NOMO-1 treated with DMSO at 0.1 percent for 48 hours (cell line): ENCODE measurements around the gene S100A2.
"Not testable (repeated sequence)": the region's sequence is repeated elsewhere in the genome, so short reads cannot be mapped to it uniquely, and the experiment has no call there.

Experiments
- DNase-seq: peaks from one replicate; lab custom pipeline; 2025; ENCODE audit not compliant: unreplicated experiment; lab: John Stamatoyannopoulos, UW

S100A2 gene

GRCh38 chr1:153534226-153534924, 31.3 kb downstream of the S100A2 start:
- no peak for DNase-seq

- no peak for DNase-seq
Observed at GRCh38 chr1:153533689-153534201, 31.9 kb downstream of the S100A2 start.

GRCh38 chr1:153532769-153533599, 32.7 kb downstream of the S100A2 start:
- DNase-seq, result peak; percentile 78

GRCh38 chr1:153532181-153532580, 33.5 kb downstream of the S100A2 start:
- DNase-seq, result peak; percentile 27

- no peak for DNase-seq
Observed at GRCh38 chr1:153531638-153532037, 34.0 kb downstream of the S100A2 start.

- no peak for DNase-seq
Observed at GRCh38 chr1:153527683-153528040, 38.0 kb downstream of the S100A2 start.

GRCh38 chr1:153527023-153527682, 38.5 kb downstream of the S100A2 start:
- no peak for DNase-seq

GRCh38 chr1:153526132-153526543, 39.5 kb downstream of the S100A2 start:
- no peak for DNase-seq

- no peak for DNase-seq
Observed at GRCh38 chr1:153525088-153525728, 40.4 kb downstream of the S100A2 start.

GRCh38 chr1:153522353-153523048, 43.1 kb downstream of the S100A2 start:
- not testable (repeated sequence) for DNase-seq

- DNase-seq, result not testable (repeated sequence)
Observed at GRCh38 chr1:153521808-153522207, 43.8 kb downstream of the S100A2 start.

DNA sequence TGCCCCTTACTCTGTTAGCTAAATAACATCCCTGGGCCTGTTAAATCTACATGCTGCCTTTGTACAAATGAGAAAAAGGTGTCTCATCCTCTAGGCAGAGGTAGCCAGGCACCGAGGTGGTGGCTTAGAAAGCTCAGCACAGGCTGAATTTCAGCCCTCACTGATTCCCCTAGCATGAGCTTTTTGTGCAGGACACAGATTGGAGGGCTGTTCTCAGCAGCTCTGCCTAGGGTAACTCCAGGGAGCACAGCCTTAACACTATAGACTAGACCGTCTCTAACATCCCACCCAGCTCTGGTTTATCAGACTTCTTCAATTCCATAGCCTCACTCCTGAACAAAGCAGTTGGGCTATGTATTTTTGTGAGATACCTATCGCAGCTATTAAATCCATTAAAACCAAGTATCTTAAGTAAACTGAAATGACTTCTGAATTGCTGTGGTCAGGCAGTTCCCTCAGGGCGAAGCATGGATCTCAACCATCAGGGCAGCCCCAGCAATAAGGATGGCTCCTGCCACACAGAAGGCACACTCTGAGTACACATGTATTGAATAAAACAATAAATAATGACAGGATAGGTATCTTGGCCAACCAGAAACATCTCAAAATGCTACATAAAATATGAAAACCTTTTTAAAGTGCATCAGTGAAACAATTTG, 44.7 kb downstream of the S100A2 start:
- no peak for DNase-seq

- DNase-seq, result not testable (repeated sequence)
Observed at GRCh38 chr1:153520137-153520691, 45.4 kb downstream of the S100A2 start.

DNA sequence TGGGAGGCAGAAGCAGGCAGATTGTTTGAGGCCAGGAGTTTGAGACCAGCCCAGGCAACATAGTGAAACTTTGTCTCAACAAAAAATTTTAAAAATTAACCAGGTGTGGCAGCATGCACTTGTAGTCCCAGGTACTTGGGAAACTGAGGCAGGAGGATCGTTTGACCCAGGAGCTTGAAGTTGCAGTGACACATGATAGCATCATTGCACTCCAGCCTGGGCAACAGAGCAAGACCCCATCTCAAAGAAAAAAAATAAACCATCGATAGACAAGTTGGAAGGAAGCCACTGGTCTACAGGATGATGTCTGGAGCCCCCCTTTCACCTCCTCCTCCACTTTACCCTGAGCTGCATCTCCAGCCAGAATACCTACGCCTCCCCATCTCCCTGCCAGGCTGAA, 46.4 kb downstream of the S100A2 start:
- DNase-seq, result no peak

DNA sequence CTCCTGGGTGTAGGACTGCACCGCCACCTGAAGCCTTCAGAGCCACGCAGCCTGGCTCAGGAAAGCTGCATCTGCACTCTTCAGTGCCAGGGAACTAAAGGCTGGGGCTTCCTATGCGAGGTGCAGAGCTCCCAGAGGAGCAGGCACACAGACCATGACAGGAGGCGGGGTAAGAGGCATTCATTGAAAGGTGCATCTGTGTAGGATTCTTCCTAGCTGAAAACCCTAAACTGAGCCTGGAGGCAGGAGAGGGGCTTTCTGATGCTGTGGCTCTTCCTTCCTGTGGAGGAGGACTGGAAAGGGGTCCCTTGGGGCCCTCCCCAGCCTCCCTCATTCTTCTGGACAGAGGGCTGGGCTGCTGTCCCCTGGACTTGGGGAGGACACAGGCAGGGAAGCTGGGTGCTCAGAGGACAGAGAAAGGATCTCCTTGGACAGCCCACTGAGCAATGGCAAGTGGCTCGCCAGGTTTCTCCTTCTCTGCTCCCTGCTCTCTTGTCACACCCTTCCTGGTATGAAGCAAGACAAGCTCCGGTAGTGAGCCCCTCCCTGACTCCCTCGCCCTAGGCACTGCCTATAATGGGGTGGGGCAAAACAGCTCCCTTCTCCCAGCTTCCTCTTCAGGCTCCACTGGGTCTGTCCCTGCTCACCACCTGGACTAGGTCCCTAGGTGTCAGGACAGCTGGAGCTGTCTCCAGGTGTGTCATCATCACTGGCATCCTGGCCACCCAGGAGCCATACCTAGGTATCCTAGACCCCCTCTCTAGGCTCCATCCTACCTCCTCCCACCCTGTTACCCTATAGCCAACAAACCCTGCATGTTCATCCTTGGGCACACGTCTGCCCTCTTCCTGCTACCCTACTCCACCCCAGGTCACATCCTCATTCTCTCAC, 49.9 kb downstream of the S100A2 start:
- peak; percentile 71 for DNase-seq

GRCh38 chr1:153513666-153514065, 52.0 kb downstream of the S100A2 start:
- no peak for DNase-seq

- no peak for DNase-seq
Observed at GRCh38 chr1:153513023-153513422, 52.6 kb downstream of the S100A2 start.
